CD4-positive, alpha-beta T cell treated with Interferon gamma for 1 hour (primary cell): Measurements from ENCODE around the gene NNT.
A peak's percentile ranks its signal among the peaks of the same experiment; 100 is the strongest.
"Not testable (repeated sequence)": the region's sequence is repeated elsewhere in the genome, so short reads cannot be mapped to it uniquely, and the experiment has no call there.

Experiments used
- DNase-seq: peaks from one replicate; pipeline ENCODE4 v3.0.0-alpha.2; 2020

The NNT gene

DNA sequence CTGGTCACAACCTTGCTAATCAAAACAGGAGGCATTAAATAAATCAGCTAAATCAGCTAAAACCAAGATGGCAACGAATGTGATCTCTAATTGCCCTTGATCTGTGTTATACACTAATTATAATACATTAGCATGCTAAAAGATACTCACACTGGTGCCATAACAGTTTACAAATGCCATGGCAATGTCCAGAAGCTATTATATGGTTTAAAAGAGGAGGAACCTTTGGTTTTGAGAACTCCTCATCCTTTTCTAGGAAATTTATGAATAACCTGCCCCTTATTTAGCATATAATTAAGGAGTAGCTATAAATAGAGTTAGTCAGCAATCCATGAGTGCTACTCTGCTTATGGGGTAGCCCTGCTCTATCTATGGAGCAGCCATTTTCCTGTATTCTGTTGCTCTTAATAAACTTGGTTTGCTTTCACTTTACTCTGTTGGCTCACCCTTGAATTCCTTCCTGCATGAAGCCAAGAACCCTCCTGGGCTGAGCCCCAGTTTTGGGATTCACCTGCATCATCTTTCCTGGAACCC, 18.7 kb upstream of the NNT start:
- no peak for DNase-seq

- no peak for DNase-seq
Measured at GRCh38 chr5:43588842-43589241, 14.1 kb upstream of the NNT start.

DNA sequence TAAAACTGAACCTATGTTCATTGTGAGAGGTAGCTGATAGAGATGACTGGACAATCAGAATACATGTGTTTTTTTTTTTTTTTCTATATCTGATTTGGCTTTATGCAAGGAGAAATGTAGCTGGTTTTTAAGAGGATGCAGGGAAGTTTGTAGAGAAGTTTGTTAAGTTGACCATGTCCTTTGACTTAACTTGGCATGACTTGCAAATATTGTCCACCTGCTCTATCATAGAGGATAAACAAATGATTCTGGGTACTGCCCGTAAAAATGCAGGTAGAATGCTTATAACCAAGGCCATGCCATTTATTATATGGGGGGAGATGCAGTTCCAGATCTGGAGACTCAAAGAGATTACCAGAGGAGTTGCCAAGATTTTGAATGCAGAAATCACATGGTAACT, 13.7 kb upstream of the NNT start:
- no peak for DNase-seq

GRCh38 chr5:43590700-43591099, 12.3 kb upstream of the NNT start:
- DNase-seq = no peak

GRCh38 chr5:43592363-43592762, 10.6 kb upstream of the NNT start:
- no peak for DNase-seq

DNA sequence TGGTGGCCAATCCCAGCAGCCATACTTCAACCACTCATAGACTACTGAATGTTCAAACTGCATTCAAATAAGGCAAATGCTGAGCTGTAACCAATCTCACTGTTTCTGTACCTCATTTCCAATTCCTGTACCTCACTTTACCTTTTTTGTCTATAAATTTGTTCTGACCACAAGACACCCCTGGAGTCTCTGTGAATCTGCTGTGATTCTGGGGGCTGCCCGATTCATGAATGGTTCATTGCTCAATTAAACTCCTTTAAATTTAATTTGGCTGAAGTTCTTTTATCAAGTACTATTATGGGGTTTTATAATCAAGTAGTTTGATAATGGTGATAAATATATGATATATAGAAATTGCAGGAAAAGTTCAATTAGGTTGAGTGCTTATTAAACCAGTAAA, 4.1 kb upstream of the NNT start:
- not testable (repeated sequence) for DNase-seq

DNA sequence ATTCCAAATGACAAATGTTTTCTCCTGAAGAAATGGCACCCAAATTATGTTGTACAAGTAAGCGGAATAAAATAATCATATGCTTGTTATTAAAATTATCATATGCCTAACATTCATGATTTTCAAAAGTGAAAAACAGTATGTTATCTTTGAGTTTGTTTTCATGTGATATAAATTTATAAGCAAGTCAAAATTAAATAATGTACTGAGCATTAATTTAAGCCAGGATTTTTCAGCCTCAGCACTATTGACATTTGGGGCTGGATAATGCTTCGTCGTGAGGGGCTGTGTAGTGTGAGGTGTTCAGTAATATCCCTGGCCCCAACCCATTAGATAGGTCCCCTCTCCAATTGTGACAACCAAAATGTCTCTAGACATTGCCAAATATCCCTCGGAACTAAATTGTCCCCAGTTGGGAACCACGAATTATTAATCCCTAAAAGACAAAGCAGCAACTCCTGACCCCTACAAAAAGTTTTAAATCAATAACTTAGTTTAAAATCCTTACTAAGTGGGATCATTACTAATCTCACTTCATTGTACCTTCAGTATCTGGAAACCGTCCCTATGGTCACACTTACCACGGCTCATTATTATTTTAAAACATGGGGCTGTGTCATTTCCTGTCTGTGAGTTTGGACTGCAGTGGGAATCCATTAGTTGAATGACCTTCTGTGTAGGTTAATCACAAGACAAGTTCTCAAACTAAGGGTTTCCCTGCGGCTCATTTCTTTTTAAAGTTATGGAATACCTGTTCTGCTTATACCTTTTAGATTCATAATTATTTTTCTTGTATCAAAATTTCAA, 1.3 kb upstream of the NNT start:
- no peak for DNase-seq

DNA sequence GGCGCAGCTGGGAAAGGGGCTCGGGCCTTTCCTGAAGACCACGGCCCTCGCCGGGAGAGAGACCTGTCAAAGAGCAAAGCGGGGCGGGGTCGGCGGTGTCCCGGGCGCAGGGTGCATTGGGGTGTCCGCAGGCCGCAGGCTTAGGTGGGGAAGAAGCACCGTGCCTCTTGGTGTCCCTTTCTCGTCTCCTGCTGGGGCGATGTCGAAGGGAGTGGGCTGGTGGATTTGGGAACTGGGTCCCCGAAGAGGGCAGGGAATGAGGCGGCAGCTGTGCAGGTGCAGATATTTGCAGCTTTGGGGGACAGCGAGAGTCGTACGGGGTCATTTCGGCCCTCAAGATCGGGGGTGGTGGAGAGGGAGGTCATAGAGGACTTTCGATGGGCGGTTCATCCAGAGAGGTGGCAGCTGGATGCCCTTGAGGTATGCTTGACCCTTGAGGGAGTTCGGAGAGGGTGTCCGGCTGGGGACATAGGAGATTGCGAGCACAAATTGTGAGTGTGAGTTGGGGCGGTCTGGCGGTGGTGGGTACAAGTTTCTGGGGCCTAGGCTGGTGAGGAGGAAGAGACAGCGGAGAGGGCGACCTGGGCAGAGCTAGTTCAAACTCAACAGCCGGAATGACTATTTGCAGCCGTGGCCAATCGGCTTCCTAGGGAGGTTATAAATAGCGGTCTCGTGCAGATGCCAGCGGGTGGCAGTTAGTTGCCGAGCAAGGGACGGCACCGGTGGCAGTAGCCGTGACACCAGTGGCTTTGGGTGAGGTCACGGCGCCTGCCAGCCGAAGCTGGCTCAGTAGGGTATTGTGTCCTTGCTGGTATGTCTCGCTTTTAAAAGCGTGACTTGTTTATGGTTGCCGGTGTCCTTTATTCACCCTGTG, 601 bp downstream of the NNT start:
- DNase-seq = peak; percentile 76

GRCh38 chr5:43604699-43605098, 1.7 kb downstream of the NNT start:
- no peak for DNase-seq

DNA sequence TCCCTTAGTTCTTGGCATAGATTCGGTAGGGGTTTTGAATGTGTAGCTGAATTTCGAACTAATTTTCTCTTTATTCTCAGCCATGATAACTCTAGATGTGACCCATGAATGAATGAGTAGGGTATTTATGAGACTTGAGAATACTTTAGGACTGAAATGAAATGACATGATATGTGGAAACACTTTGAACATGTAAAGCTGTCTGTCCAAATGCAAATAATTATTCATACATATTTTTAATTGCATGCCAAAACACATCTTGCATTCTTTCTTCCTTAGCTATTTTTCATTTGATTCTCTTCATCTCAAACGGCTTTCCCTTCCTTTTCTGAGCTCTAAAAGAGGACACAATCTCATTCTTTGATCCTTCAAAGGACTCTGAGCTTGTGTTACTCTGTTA, 3.4 kb downstream of the NNT start:
- DNase-seq = no peak

- DNase-seq = no peak
Measured at GRCh38 chr5:43608406-43608805, 5.4 kb downstream of the NNT start.

- DNase-seq = no peak
Measured at GRCh38 chr5:43609752-43610151, 6.8 kb downstream of the NNT start.

GRCh38 chr5:43613370-43613769, 10.4 kb downstream of the NNT start:
- DNase-seq = no peak

DNA sequence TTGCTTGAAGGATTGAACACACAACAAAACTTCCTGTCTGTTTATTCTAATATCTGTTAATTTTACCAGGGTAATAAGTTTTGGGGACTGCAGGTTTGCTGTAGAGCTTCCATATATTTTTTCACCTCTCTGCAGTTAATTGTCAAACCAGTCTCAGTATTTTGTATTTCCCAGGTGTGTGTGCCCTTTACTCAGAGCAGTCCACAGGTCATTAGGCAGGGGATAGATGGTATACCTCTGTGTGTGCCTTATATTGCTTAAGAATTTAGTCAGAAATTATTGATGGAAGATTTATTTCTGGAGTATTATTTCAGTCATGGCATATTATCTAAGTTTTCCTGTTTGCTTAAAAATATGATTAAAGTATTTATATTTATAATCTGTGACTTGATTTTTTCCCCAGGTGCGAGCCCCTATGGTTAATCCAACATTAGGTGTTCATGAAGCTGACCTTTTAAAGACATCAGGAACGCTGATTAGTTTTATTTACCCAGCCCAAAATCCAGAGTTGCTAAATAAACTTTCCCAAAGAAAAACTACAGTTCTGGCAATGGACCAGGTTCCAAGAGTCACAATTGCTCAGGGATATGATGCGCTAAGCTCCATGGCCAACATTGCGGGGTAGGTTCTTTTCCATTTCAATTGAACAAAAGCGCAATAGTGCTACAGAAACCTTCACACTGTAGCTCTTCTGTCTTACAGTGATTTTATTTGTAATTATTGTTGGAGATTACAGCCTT, 12.6 kb downstream of the NNT start:
- no peak for DNase-seq

DNA sequence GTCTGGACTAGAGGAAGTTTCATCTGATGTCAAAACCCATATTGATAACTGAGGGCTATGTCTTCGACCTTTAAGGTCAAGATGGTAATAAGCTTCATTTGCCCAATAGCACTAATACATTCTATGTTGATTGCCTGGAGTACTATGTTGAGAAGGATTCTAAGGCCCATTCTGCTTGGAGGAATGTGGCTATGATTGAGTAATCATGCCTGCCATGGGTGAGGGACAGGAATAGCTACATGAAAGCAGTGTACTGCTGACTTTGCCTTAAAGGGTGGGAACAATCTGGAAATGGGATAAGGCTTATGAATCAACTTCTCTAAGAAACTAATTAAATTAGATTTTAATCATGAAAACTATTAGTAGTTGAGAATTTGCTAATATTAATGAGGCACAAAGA, 13.6 kb downstream of the NNT start:
- DNase-seq = no peak

GRCh38 chr5:43619380-43619779, 16.4 kb downstream of the NNT start:
- DNase-seq = no peak

DNA sequence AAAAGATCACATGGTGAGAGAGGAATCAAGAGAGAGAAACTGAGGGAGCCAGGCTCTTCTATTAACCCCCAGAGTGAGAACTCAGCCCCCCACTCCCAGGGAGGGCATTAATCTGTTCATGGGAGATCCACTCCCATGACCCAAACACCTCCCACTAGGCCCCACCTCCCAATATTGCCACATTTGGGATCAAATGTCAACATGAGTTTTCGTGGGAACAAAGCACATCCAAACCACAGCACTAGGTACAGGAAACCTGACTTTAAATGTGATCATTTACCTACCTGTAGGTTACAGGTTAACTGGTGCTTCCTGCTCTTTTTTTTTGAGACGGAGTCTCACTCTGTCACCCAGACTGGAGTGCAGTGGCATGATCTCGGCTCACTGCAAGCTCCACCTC, 16.9 kb downstream of the NNT start:
- DNase-seq = no peak

- no peak for DNase-seq
Measured at GRCh38 chr5:43620944-43621505, 18.0 kb downstream of the NNT start.

GRCh38 chr5:43622074-43622473, 19.1 kb downstream of the NNT start:
- no peak for DNase-seq

GRCh38 chr5:43623048-43623680, 20.2 kb downstream of the NNT start:
- DNase-seq = no peak

DNA sequence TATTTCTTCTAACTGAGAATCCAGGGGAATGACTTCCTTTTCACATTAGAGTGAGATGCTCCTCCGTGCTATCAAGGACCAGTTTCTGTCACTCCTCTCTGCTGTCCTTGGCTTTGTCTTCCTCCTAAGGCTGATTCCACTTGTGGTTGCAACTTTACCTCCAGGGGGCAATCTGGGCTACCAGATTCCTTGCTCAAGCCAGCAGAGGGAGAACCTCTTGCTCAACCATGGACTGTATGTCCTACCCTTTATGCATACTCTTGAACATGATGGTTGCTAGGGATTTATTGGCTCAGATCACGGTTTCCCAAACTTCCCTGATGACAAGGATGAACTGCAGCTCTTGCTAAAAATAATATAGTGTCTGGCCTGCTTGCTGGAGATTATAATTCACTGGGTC, 24.0 kb downstream of the NNT start:
- peak; percentile 2 for DNase-seq

GRCh38 chr5:43631182-43631910, 28.4 kb downstream of the NNT start:
- peak; percentile 11 for DNase-seq
